NCI-H128 (cell line): Measurements from ENCODE around the gene IFIT5.
"Not testable (repeated sequence)": the region's sequence is repeated elsewhere in the genome, so short reads cannot be mapped to it uniquely, and the experiment has no call there.

Experiments used
- DNase-seq: peaks from one replicate; lab custom pipeline; 2025; ENCODE audit not compliant: unreplicated experiment; lab: John Stamatoyannopoulos, UW

IFIT5 gene, protein sequence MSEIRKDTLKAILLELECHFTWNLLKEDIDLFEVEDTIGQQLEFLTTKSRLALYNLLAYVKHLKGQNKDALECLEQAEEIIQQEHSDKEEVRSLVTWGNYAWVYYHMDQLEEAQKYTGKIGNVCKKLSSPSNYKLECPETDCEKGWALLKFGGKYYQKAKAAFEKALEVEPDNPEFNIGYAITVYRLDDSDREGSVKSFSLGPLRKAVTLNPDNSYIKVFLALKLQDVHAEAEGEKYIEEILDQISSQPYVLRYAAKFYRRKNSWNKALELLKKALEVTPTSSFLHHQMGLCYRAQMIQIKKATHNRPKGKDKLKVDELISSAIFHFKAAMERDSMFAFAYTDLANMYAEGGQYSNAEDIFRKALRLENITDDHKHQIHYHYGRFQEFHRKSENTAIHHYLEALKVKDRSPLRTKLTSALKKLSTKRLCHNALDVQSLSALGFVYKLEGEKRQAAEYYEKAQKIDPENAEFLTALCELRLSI

DNA sequence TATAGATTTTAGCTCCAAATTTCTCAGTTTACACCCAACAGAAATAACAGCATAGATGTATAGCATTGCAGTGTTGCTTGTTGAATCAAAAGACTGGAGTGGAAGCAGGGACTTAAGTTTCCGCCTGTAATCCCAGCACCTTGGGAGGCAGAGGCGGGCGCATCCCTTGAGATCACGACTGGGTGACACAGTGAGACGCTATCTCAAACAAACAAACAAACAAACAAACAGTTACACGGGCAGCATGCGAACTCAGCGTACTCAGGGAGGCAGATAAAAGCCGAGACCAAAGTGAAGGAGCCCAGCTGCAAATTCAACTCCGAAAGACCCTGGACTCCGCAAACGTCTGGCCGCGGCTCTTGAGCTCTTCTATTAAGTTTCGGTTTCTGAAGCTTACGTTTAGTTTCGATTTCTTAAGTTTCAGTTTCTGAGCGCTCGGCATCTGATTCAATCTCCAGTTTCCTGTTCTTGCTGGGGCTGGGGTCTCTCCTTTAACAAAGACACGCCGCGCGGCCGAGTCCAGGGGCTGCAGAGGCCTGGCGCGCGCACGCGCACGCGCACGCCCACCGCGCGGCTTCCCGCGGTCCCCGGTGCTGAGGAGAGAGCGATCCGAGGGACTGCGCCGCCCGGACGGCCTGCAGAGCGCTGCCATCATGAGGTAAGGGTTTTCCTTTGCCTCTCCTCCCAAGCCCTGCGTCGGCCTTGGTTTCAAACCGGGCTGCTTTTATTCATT lies at the start of gene IFIT5:
Gene IFIT5 (plus strand): TSS at position 423 of the 733 bp plus-strand sequence. CDS start 231 bp downstream, at position 654.
- DNase-seq, result no peak

DNA sequence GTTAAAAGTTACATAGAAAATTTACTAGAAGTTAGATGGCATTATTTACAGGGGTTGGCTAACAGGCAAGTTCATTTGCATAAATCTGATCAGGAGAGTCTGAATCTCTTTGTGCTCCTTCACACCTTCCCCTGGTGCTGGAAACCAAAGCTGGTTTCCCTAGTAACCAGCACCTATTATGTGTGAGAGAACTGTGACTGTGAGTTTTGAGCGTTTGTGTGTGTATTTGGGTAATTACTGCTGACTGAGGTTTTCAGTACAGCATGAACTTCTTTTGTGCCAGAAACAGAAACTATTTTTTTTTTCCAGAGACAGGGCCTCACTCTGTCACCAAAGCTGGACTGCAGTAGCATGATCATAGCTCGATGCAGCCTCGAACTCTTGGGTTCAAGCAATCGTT lies 46.8 kb upstream of the IFIT5 start:
- DNase-seq, result no peak

DNA sequence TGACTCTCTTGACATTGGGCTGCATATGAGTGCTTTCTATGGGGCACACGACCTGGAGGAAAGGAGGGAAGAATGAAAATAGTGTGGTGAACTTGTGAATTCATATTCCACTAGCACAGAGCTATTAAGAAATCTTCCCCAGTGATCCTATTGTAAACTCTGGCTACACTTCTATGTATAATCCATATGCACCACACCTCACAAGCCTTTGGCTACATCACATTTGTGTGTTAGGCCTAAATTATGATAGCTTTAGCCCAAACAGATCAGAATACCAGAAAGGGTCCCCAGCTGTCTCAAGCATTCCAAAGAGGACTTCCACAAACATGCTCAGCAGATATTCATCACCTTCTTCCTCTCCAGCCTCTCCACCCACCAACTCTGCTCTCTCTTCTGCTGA lies 46.2 kb upstream of the IFIT5 start:
- no peak for DNase-seq

DNA sequence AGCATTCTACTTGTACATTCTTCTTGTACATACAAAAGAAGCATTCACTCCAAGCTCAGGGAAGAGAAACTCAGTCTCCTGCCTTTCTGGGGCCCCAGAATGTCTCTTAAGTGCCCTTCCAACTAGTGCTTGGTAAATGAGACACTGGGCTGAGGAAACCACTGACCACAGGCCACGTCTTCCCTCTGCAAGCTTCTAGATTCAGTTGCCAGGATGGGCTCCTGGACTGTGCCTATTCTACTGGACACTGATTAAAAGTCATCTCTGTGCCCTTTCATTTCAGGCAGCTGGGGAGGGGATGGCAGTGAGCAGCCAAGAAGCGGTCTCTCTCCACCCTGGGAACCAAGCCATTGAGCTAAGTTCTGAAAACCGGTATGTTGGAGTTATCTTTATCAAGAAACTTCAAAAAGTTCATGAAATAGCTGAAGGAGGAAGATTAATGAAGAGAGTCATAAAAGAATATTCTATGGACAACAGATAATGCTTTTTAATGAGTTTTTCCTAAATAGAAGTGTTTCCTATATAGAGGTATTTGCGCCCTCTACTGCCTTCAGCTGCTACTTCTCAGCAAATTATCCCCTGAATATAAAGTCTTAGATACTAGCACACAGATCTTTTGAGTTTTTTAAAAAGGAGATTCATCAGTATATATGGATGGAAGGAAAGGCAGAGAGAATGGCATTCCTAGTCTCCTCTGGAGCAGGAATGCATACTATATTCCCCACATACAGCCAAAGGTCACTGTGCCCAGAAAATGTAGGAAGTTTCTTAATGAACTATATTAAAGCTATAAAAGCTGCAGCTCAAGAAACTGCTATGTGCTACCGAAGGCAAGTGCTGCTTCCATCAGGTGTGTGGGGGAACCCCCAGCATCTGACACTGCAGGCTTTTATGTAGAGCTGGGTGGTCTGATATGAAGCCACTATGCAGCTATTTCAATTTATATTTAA lies 44.9 kb upstream of the IFIT5 start:
- DNase-seq, result no peak

DNA sequence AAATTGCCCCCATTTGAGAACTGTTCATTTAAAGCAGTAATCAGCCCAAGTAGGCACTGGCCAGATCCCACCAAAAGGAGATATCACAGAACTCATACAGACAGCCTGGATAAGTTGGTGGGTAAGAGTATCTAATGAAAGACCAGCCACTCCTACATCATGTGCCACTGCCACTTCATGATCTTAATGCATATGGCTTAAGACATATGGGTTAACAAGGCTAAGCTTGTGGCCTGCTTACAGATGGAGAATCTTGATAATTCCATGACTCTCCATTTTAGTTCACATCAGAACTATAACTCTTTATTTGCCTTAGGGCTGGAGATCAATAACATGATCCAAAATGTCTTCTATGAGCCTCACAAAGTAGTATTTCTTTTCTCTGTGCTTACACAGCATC lies 43.3 kb upstream of the IFIT5 start:
- no peak for DNase-seq

DNA sequence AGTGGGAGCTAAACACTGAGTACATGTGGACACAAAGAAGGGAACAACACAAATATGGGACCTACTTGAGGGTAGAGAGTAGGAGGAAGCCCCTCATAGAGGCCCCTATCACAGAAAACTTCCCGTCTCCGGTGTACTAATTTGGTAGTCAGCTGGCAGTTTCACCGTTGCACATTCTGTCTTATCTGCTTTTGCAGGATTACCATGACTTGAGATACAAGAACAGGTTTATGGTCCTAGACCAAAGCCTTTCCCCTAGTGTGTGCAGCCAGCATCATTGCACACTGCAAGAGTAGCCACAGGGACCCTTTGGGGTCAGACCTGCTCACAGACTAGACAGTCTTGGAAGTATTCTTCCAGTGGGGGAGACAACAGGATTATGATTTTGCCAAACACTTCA lies 42.4 kb upstream of the IFIT5 start:
- no peak for DNase-seq

DNA sequence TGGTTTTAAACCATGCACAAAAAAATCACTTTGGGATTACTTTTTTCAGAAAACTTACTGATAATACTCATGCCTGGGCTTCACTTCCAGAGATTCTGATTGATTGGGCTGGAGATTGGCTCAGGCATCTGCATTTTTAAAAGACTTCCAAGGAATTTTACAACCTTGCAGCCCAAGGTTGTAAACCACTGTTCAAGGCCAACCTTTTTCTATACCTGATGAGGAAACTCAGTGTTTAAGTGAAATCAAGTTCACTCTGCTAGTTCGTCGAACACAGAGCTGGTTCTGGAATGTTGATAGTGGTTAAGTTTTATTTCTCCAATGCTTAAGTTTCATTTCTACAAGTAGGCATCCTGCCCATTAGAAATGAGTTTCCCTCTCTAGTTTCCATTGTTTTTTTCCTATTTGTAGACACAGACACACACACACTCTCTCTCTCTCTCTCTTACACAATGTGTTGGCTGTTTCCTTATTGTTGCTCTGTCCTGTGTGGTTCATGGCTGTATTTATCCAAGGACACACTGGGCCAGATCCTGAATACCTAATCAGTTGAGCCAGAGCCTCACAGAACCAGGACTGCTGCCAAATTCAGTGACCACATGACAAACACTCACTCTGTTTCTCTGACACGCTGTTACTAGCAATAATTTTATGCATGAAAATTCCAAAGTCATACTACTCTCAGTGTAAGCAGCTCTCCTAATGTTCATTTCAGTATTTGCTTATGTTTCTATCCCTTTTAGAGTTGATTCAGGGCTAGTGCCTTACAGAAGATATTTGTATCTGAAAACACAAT lies 40.3 kb upstream of the IFIT5 start:
- DNase-seq, result no peak

DNA sequence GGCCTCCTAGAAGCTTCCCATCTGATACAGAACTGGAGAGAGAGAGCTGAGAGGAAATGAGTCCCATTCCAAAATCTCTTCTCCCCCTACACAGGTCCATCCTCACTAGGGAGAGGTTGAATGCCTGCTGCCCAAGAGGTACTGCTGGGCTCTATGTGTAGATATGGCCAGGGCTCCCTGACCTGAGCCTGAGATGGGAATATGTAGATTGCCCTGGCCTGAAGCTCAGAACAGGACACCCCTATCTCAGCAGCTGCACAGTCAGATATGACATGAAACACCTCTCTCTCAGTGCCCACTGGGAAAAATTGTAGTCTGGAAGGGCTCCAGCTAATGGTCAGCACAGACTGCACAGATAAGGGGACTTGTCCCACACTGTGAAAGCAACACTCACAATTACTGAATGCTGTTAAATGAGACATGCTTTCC lies 39.6 kb upstream of the IFIT5 start:
- DNase-seq, result no peak

DNA sequence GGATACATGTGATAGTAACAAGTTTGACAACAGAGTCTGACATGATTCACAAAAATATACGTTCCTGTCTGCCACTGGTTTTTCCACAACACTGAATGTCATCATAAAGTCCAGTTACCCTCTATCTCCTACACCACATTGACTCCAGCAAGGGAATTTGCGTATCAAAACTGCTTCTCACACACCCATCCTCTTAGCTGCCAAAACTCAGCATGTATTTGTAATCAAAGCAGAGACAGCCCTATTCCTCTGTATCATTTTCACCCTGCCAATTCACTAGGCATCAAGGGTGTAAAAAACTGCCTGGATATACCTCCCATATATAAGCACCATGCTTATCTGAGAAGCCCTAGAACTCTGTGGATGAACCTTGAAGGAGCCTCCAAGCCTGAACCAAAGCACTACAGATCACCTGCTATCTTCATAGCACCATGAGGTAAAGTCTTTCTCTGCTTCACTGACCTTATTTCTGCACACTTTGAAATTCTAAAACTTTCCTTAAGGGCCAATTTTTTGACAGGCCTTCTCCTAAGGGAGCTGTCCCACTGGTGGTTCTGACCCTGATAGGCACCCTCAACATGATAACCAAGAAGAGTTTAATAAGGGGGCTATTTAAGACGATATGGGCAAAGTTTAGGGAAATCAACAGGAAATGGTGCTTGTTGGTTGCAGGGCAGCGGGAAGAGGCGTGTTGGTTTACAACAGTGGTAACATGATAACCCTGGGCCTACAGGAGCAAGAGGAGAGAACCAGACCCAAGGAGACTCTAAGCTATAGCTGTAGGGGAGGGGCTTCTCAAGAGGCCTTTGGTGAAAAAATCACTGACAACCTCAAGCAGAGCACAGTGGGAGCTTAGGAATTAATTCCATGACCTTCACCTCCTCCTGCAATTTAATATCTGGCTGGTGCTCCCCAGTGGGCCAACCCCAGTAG lies 36.4 kb upstream of the IFIT5 start, which contains the start of gene IFIT1B:
Gene IFIT1B (plus strand): TSS at position 352 of the 933 bp plus-strand sequence. CDS start 80 bp downstream, at position 432.
- DNase-seq, result no peak

DNA sequence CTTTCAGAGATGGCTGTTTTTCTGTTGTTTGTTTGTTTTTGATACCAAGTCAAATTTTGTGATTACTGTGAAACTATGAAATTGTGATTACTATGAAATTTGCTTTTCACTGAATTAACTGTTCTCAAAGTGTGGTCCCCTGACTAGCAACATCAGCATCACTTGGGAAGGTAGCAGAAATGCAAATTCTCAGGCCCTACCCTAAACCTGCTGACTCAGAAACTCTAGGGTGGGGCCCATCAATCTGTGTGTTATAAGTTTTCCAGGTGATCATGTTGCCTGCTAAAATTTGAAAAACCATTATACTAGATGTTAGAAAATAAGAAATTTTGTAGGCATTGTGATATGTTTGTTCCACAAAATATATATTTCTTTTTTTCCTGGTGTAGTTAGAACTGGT lies 35.3 kb upstream of the IFIT5 start:
- no peak for DNase-seq

DNA sequence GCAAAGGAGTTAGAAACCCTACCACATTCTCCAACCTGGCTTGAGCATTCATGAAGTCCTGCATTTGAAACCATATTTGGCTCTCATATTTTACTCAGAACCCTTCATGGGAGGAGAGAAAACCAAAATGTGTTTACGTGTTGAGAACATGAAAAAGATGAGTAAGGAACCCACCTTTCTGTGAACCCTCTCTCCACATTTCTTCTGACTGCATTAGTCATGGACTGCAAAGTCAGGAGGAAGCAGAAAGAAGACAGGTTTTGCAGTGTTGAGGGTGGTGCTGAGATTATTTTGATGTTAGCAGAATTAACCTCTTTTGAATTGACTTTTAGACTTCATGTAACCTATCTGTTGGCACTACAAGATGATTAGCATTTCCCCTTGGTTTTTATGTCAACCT lies 31.6 kb upstream of the IFIT5 start:
- no peak for DNase-seq

DNA sequence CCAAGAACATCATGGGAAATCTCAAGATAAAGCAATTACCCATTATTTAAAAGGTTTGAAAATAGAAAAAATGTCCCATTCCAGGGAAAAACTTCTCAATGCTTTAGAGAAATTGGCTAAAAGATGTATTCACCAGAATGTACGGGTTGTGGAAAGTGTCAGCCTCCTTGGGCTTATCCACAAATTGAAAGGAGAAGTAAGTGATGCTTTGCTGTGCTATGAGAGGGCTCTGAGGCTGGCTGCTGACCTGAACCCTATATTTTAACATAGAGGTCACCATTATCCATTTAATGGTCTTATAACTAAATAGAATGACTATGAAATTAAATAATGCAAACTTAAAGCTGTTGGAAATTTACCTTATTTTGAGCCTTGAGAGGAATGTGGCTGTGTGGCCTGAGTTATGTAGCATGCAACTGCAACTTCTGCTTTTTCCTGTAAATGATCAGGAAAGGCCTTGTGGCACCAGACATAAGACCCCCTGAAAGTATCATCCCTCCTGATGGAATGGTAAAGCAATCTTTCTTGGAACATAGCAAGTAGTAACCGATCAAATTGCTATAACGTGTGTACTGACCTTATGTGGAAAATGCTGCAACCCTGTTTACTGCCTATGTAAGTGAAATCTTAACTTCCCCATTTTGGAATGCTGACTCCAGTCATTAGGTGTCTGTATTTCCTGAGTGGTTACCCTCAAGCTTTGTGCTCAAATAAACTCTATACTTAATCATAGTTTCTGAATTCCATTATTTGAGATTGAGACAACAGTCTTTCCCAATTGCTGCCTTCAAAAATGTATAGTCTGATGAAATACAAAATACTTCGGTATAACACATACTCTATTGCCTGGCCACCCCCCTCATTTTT lies 29.7 kb upstream of the IFIT5 start:
- no peak for DNase-seq

DNA sequence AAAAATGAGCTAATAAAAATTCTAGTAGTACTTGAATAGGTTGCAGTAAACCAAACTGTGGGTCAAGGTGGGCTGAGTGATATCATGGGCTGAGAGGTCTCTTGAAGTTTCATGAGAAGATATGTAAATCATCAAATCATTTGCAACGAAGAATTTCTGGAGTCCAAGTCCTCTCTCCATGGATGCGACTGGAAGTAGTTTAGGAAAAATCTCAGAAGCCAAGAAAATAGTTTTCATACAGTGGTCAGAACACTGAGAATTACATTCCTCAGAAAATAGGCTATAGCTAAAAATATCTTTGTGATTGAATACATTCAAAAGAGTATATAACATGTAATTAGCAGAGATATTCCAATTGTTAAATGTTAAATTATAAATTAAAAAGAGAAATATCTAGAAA lies 25.6 kb upstream of the IFIT5 start:
- DNase-seq, result no peak

DNA sequence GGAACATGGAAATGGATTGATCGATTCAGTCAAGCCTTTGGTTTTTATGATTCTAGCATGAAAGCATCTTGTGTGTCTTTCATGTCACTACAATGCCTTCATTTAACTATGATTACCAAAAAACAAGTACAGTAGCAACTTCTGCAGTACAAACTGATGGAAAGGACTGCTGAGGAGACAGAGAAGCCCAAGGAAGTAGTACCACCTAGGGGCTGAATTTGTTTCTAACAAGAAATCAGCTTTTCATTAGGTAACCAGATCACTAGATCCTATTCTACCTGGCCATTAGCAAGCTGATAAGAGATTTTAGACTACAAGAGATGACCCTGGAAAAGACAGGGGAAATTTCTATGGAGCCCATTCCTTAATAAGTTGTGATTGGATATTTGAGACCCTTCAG lies 25.1 kb upstream of the IFIT5 start:
- no peak for DNase-seq

DNA sequence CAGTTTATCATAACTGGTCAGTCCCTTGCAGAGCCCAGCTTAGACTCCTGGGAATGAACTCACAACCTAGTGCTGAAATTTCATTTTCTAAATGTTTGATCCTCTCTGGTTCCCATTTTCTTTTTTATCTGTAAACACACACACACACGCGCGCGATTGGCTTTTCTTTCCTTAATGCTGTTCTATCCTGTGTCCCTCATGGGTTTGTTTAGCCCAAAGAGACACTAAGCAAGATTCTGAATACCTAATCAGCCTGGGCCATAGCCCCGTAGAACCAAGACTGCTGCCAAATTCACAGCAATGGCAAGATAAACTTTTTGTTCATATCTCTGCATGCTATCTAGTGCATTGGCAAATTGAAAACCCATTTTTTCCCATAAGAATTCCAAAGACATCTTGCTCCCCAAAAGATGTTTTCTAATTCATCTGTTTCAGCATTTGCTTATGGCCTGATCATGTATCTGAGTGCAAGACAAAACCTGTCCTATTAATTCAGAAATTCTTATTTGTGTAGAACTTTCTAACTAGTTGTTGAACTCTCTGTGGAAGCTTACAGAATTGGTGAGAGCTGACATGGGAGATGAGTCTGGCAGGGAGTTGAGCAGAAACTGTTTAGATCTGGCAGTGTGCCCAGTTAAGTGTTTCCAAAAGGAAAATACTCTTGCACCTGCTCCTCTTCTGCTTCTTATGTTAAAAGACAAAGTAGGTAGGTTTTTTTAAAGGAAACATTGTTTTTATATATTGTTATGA lies 23.7 kb upstream of the IFIT5 start:
- no peak for DNase-seq

DNA sequence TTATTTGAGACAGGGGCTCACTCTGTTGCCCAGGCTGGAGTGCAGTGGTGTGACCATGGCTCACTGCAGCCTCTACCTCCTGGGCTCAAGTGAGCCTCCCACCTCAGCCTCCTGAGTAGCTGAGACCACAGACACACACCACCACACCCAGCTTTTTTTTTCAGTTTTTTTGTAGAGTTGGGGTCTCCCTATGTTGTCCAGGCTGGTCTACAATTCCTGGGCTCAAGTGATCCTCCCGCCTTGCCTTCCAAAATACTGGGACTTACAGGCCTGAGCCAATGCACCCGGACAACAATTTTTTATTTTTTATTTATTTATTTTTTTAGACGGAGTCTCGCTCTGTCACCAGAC lies 23.2 kb upstream of the IFIT5 start:
- not testable (repeated sequence) for DNase-seq

DNA sequence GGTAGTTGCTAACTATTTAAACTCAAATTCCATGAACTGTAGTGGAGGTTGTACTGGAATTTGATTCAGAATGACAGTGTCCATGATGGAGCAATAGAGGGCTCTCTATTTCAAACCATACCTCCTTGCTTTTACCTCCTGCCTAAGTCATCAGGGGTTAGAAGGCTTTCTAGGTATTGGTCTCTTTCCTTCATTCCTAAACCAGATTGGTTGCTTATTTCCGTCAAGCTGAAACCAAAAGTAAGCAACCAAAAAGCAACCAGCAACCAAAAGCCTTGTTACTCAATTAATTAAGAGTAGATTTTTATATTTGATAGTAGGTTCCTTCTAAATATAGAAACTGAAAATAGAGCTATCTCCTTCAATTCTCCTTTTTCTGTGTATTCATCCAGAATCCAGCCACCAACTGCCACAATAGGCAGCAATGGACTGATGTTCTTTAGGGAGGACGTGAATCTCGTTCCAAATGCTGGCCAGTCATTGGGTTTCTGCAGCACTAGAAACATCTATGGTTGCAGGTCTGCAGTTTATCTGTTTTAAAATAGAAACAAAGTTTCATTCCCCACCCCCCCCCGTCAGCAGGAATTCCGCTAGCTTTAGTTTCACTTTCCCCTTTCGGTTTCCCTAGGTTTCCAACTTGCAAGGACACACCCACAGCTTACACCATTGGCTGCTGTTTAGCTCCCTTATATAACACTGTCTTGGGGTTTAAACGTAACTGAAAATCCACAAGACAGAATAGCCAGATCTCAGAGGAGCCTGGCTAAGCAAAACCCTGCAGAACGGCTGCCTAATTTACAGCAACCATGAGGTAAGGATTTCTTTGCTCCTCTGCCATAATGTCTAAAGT lies 22.2 kb upstream of the IFIT5 start, which contains the start of gene IFIT1:
Gene IFIT1 (plus strand): TSS at position 717 of the 850 bp plus-strand sequence. CDS start 90 bp downstream, at position 807.
- no peak for DNase-seq
